HG02885 (cell line): ENCODE data around the gene COPB1.
A peak's percentile ranks its signal among the peaks of the same experiment; 100 is the strongest.
"Not testable (repeated sequence)": the region's sequence is repeated elsewhere in the genome, so short reads cannot be mapped to it uniquely, and the experiment has no call there.

ENCODE experiments used
- ATAC-seq: cut with Tn5 transposase; IDR thresholded peaks from one replicate; pipeline ENCODE4 v1.9.1; 2021; ENCODE audit warnings: mild to moderate bottlenecking; ENCODE audit not compliant: unreplicated experiment, poor library complexity

The COPB1 gene, protein sequence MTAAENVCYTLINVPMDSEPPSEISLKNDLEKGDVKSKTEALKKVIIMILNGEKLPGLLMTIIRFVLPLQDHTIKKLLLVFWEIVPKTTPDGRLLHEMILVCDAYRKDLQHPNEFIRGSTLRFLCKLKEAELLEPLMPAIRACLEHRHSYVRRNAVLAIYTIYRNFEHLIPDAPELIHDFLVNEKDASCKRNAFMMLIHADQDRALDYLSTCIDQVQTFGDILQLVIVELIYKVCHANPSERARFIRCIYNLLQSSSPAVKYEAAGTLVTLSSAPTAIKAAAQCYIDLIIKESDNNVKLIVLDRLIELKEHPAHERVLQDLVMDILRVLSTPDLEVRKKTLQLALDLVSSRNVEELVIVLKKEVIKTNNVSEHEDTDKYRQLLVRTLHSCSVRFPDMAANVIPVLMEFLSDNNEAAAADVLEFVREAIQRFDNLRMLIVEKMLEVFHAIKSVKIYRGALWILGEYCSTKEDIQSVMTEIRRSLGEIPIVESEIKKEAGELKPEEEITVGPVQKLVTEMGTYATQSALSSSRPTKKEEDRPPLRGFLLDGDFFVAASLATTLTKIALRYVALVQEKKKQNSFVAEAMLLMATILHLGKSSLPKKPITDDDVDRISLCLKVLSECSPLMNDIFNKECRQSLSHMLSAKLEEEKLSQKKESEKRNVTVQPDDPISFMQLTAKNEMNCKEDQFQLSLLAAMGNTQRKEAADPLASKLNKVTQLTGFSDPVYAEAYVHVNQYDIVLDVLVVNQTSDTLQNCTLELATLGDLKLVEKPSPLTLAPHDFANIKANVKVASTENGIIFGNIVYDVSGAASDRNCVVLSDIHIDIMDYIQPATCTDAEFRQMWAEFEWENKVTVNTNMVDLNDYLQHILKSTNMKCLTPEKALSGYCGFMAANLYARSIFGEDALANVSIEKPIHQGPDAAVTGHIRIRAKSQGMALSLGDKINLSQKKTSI

DNA sequence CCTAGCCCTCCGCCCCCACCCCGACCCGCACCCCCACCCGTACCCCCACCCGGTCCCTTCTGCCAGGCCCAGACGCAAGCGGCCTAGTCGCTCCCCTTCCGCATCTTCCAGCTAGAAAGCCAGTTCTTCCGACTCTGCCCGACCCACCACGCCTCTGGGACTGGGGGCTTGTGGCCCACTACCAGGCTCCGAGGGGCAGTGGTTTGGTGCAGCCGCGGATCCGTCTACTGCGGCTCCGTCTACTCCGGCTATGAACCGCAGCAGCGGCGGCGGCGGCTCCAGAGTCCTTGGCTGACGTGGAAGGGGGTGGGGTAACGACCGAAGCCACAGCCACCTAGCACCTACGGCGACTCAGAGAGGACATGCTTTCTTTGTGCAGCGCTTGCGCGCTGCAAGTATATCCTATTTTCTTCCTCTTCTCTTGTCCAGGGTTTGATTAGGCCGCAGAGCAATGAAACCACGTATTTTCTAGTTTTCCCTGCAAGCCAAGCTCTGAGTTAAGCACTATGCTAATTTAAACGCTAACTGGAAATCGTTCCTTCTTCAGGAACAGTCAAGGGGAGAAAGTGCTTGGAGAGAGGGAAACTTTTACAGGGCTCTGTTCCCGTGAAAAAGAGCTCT lies at the start of gene COPB1:
COPB1 (minus strand) TSS at position 252 of the 621 bp plus-strand sequence. CDS start 883 bp downstream, outside the sequence.
- ATAC-seq, result peak; percentile 92

DNA sequence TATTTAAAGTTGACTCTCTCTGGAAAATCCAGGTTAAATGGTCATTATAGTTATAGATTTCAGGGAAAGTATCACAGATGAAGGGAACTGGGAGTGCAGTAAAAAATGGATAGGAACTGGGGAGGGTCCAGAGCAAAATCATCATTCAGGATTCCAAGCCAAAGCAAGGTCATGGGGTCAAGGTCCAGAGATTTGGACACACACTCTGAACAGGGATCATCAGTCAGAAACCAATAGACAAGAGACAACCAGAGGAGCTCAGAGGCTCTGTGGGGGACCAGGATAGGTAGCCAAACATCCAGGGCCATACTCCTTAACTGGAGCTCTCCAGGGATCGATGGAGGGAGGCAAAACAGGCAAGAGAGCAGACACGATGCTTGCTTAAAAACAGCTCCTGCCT lies 47.8 kb upstream of the COPB1 start:
- ATAC-seq, result no peak

DNA sequence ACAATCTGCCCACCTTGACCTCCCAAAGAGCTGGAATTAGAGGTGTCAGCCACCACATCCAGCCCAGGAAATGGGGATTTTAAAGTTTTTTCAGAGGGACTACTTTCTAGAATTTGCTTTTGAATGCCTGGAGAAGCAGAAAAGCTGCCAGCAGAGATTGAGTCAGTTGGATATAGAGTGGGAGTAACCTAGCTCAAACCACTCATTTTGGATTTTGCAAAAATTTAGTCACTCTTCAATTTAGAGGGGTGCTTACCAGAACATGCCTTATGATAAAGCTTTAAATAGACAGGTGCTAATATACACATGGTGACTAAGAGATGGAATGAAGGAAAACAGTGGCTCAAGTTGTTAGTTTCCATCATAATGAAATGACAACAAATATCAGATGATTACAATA lies 47.1 kb upstream of the COPB1 start:
- no peak for ATAC-seq

DNA sequence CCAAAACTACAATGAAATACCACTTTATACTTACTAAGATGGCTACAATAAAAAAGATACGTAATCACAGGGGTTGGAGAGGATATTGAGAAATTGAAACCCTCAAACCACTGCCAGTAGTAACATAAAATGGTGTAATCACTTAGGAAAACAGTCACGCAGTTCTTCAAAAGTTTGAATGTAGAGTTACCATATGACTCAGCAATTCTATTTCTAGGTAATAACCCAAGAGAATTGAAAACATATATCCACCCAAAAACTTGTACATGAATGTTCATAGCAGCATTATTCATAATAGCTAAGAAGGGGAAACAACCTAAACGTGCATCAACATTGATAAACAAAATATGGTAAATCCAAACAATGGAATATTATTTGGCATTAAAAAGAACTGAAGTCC lies 45.0 kb upstream of the COPB1 start:
- peak; percentile 87 for ATAC-seq

DNA sequence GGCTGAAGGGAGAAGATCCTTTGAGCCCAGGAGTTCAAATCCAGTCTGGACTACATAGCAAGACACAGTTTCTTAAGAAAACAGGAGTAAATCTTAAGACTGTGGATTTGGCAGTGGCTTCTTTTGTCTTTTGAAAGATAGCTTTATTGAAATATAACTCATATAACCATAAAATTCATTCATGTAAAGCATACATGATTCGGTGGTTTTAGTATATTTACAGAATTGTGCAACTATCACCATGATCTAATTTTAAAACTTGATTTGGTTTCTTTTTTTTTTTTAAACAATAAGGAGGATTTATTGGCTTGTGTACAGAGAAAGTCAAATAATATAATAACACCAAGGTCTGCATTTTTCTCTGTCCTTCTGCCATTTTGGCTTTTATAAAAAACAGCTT lies 43.6 kb upstream of the COPB1 start:
- no peak for ATAC-seq

DNA sequence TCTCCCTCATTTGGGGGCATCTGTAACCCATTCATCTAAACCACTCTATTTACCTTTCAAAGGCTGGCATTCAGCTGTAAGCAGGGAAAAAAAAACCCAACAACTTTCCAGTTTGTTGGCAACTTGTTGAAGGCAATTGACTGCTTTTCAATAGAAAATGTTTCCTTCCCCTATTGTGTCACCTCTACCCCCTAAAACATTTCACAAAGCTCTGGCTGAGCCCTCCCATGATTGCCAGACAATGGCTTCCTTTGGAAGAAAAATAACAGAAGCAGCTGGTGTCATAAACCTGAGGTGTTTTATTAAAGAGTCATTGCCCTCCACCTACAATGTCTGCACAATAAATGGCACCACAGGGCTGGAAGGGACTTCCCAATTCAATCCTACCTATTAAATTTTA lies 42.7 kb upstream of the COPB1 start:
- no peak for ATAC-seq

DNA sequence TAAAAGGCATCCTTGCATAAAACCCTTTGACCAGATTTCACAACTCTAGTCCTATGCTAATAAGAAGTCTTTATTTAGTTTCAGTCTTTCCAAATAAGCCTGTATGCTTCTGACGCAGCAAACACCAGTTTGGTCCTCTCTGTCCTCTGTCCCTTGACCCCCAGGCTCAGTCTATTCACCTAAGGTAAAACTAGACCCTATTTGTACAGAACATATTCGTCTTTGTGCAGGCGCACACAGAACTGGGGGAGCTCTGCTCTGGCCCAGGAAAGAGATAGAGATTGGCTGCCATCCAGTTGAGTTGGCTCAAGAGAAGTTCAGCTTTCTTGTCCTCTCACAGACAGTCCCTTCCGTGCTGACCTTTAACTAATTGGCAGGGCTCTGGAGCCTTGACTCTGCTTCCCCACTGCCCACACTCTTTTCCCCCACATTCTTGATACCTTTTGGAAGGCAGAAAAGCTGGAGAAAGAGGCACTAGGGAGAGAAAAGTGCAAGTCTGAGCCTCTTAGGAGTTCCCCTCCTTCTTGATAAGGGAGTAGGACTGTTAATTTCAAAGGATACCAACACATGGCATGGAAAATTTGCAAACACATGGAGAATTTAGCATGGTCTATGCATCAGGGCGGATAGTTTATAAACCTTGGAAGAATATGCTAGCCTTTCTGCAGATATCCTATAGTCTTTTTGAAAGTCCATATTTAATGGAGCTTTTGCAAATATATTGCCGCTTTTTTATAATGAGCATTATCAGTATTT lies 41.8 kb upstream of the COPB1 start:
- ATAC-seq, result no peak

DNA sequence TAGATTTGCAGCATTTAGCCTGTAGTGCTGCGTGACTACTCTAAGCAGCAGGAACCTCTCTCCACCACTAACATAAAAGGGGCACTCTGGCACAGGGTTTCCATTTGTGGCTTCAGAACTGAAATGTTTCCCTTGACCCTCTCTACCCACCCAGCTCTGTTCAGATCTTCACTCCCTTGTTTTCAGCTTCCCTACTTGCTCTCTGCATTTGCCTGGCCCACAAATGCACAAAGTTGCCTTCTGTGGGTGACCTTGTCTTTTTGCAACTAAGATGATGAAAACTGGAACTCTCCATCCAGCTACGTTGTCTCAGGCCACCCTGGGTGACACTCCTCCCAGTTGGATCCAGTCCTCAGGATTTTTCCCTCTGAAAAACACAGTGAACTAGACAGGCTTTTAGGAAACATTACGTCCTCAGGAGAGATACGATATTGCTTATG lies 40.4 kb upstream of the COPB1 start:
- ATAC-seq, result no peak

DNA sequence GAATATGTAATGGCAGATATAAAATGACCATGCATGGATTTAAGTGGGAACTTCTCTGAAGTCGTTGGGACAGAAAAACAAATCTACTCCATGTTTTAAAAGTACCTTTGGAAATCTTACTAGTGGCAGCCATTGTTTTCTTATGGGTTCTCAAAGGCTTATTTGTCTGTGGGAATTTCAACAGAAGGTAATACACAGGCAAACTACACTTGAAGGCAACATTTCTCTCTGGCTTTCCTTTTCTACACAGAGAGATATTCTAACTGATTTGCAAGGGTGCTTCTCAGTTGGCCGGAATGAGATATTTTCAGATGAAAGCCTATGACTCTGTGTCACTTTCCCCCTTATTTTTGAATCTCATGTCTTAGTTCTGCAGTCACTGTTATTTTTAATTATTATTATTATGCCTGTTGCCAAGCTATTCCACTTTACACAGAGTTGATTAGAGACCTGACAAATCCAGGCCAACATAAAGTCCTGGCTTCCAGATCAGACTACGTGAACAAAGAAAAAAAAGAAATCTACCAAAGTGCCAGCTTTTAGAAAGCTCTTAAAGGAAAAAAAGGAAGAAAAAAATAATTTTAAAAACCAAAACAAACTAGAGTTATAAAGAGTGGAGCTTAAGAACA lies 39.4 kb upstream of the COPB1 start:
- ATAC-seq, result no peak

DNA sequence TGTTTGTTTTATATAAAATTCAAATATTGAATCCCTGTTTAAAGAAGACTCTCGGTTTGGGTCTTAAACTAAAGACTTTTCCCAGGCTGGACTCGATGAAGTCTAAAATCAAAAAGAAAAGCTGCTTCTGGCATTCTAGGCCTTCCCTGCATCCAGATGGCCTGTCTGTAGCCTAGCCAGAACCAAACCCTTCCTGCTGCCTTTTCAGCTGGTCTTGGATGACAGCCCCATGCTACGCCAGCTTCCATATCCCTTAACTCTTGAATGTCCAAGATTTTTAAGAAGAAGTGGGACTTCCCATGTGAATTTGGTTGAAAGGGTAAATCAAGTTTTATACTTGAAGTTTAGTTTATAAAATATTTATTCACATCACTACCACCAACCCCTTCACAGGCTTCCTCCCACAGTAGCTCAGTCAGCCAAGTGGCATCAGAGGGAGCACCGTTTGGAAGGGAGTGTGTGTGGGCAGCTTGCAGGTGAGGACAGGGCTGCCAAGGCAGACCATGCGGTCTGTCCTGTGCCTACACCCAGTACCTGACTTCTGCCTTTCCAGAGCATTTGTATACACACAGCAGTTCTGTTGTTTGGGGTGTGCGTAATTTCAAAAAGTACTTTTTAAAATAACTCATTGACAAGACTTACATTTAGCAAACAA lies 38.8 kb upstream of the COPB1 start:
- no peak for ATAC-seq

DNA sequence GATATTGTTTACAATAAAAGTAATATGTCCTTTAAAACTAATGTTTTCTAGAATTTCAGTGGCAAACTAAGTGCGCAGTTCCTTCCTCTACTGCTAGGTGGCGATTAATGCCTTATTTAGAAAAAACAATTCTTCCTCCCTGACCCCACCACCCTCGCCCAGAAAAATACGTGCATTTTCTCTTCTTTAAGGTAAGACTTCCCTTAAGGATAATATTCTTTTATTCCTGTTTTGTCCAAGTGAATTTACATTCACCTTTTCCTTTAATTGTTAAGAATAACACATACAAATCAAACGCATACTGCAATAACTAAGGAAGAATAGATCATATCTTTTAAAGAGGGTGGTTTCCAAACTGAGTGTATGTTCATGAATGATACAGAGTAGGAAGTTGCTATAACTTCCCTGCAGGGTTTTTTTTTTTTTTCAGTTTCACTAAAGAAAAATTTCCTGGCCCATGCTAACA lies 37.6 kb upstream of the COPB1 start:
- ATAC-seq, result peak; percentile 81

DNA sequence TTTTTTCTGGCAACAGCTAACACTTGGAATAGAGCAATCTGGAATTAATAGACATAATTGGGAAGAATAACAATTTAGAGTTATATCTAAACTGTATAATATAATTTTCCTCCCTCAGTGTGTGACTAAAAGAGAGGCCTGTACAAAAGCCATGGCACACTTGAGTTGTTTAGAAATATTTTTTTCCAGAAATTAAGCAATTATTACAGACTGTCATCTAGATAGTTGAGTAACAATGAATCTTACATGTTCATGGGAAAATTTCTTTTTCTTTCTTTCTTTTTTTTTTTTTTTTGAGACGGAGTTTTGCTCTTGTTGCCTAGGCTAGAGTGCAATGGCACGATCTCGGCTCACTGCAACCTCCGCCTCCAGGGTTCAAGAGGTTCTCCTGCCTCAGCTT lies 35.6 kb upstream of the COPB1 start:
- ATAC-seq, result not testable (repeated sequence)

DNA sequence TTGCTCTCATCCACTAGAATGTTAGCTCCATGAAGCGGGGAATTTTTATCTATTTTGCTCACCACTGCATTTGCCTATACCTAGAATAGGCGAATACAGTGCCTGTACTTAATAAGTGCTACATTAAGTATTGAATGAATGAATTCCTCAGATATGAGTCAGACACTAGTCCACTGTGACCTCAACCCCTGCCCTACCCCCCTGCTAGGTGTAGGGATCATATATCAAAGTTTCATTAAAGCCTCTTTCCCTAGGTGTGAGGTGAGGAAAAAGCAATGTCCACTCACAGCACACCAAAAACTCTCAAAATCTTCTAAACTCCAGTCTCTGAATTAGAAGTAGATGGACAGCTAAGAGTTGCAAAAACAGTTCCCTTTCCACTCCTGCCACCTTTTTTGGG lies 30.3 kb upstream of the COPB1 start:
- ATAC-seq, result no peak

DNA sequence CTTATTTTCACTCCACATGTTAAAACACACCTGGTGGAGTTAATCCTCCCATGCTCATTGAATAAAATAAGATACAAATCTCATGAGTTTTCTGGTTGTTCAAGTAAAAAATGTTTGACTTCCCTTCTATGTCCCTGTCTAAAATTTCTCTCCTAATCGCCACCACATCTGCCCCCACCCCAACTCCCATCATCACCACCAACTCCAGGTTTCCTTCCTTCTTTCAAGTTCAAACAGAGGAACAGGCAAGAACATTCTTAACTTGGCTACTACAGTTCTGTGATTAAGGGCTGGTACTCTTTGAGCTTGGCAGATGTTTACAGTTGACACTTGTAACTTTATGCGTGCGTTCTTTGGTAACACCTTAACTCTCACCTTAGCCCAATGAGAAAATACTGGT lies 29.7 kb upstream of the COPB1 start:
- no peak for ATAC-seq

DNA sequence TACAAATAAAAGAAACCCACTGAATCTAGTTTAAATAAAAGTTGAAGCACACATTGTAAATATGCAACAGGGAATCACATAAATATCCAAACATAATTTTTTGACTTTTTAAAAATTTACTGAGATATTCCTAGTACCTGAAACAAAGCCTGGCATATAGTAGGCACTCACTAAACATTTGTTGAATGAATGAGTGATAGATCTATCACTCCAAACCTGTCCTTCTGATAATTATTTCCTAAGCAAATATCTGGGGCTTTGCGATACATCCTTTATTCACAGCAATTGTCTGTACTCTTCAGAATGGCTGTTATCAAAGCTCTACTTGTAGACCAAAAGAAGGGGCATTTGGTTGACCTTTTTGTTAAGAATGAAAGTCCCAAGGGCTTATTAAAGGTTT lies 23.2 kb upstream of the COPB1 start:
- ATAC-seq, result no peak

DNA sequence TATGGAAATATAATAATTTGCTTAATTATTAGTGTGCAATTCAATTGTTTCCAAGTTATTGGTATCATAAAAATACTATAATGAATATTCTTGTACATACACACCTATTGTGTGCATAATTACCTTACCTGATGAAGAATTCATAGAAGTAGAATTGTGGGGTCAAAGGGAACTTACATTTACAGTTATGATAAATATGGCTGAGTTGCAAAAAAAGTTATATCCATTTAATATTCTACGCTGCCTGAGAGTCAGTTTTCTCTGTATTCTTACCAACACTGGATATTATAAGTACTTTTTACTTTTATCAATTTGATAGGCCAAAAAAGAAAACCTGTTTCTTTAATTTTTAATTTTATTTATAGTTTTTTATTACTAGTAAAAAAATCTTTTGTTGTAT lies 22.6 kb upstream of the COPB1 start:
- no peak for ATAC-seq

DNA sequence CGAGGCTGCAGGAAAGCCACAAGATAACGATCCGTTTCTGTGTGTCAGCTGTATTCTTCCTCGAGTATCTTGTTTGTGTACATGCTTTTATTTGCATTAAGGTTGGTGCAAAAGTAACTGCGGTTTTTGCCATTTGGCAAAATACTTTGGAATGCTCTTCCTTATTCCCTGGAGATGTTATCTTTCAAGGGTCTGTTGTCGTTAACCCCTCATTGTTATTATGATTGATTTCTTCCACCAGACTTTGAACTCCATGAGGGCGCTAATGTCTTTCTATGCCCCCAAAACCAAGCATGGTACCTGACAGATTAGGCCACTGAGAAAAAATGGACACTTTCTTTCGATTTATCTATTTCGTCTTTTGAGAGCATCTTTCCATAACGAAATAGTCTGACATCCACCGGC lies 21.1 kb upstream of the COPB1 start:
- ATAC-seq, result no peak

DNA sequence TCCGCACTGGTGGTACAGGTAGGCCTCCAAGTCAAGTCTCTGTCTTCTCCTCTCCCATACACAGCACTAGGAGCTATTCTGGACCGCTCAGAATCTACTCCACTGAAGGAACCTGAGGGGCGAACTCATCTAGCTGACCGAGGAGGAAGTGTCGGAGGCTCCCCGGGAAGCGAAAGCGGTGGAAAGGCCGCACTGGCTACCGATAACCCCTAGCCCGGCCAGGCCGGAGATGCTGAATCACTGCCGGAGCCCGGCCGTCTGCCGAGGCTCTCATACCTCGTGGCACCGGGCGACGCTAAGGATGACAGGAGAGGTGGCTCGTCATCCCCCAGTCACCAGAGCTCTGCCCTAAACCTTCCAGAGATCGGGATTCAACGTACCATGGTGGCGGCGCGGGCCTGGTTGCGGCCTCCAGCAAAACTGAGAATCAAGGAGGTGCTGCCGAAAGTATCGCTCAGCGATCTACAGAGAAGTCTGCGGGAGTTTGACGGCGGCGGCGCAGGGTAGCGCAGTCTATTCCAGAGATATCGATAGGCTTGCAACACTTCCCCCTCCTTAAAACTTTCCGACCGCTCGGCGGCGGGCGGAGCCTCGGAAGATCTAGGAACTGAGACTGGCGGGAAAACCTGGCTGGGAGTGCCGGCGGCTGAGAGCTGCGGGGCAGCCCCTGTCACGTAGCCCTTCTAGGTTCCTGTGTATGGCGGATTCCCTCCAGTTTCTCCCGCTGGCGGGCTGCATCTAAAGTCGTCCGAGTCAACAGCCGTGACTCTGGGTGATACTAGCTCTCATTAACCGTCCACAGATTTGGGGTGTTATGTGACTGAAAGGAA lies 20.5 kb upstream of the COPB1 start, which contains the start of gene PSMA1:
PSMA1 (minus strand) TSS at position 470 of the 830 bp plus-strand sequence; CDS start at position 383, 87 bp downstream.
- ATAC-seq, result peak; percentile 92
